Measurements from ENCODE around the gene TUBD1. TPM values are rescaled to one million over a fixed set of nuclear protein-coding genes. Genes with fewer than 3 reads are reported as not detected.

TUBD1 gene
- total RNA-seq, 1 donor from 2014 or later: 5.9 TPM

DNA sequence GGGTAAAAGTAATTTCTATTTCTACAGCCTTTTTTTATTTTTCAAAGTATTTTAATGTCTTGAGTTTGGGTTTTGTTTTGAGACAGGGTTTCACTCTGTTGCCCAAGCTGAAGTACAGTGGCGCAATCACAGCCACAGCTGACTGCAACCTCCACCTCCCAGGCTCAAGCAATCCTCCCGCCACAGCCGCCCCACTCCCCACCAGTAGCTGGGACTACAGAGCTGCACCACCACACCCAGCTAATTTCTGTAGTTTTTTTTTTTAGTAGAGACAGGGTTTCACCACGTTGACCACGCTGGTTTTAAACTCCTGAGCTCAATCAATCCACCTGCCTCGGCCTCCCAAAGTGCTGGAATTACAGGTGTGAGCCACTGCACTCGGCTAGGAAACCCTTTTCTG is 44.0 kb downstream of the TUBD1 start:
- peak; percentile 72 for DNase-seq (ENCODE audit: low read depth)
- no peak for TF ChIP-seq CTCF (IDR thresholded peaks at IDR 0.05; ENCODE audit: insufficient read depth, low read length, poor library complexity, severe bottlenecking)

GRCh38 chr17:59848385-59848668 is 44.4 kb downstream of the TUBD1 start:
- DNase-seq (ENCODE audit: low read depth): no peak
- Histone ChIP-seq H3K27me3 (ENCODE audit: control insufficient read depth, insufficient read depth, low read length) (no peaks in the 10 kb centered on the region), H3K36me3 (ENCODE audit: control insufficient read depth, insufficient read depth, low read length) (no peaks in the 10 kb centered on the region), H3K4me3 (ENCODE audit: low read depth, low read length) (no peak overlapping the region)
- TF ChIP-seq CTCF (IDR thresholded peaks at IDR 0.05; ENCODE audit: insufficient read depth, low read length, poor library complexity, severe bottlenecking): no peak

More for the DNA sequence above, 44.0 kb downstream of the TUBD1 start:
- Histone ChIP-seq H3K4me3 (ENCODE audit: low read depth, low read length) (no peak overlapping the region), H3K27me3 (ENCODE audit: control insufficient read depth, insufficient read depth, low read length) (no peaks in the 10 kb centered on the region), H3K36me3 (ENCODE audit: control insufficient read depth, insufficient read depth, low read length) (no peaks in the 10 kb centered on the region)

DNA sequence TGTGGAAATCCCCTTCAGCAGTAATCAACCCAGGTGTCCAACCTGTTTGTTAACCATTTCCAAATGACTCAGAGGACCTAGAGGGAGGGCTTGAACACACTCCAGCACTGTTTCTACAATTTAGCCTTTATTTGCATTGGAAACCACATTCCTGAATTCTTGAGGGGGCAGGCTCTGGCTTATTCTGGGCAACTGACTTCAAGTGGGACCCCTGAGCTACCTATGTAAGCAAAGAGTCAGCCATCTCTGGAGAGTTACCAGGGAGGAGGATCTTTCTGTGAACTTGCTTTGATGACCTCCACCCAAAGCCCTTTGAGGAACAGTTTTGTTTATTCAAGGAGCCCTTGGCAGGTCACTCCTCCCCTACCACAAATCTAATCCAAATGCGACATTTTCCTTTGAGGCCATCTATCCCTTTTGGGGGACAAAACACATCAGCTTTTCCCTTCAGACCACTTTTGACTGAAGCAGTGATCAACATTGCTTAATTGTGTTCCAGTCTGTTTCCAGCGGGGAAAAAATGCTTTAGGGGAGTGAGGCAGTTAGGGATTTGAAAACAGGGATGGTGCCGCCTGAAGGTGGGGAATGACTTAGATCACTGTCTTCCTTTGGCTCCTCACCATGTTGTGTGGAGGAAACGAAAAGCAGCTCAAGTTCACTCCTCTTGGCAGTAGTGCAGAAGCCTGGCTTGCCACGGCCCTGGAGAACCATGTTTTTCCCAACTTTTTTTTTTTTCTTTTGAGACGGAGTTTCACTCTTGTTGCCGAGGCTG is 46.2 kb downstream of the TUBD1 start:
- DNase-seq (ENCODE audit: low read depth): peak; percentile 96
- Histone ChIP-seq H3K36me3 (ENCODE audit: control insufficient read depth, insufficient read depth, low read length) (no peaks in the 10 kb centered on the region), H3K27me3 (ENCODE audit: control insufficient read depth, insufficient read depth, low read length) (no peaks in the 10 kb centered on the region), H3K4me3 (ENCODE audit: low read depth, low read length) (no peak overlapping the region)
- no peak for TF ChIP-seq CTCF (IDR thresholded peaks at IDR 0.05; ENCODE audit: insufficient read depth, low read length, poor library complexity, severe bottlenecking)

GRCh38 chr17:59845595-59846393 is 46.9 kb downstream of the TUBD1 start:
- no peaks in the 10 kb centered on the region for H3K27me3 ChIP-seq (ENCODE audit: control insufficient read depth, insufficient read depth, low read length)
- H3K4me3 ChIP-seq (ENCODE audit: low read depth, low read length): no peak overlapping the region
- DNase-seq (ENCODE audit: low read depth): peak; percentile 91
- peaks cover 2% of the 10 kb centered on the region for H3K36me3 ChIP-seq (ENCODE audit: control insufficient read depth, insufficient read depth, low read length)
- no peak for TF ChIP-seq CTCF (IDR thresholded peaks at IDR 0.05; ENCODE audit: insufficient read depth, low read length, poor library complexity, severe bottlenecking)

GRCh38 chr17:59844884-59845594 is 47.7 kb downstream of the TUBD1 start:
- Histone ChIP-seq H3K4me3 (ENCODE audit: low read depth, low read length) (no peak overlapping the region), H3K36me3 (ENCODE audit: control insufficient read depth, insufficient read depth, low read length) (peaks cover 2% of the 10 kb centered on the region), H3K27me3 (ENCODE audit: control insufficient read depth, insufficient read depth, low read length) (no peaks in the 10 kb centered on the region)
- no peak for TF ChIP-seq CTCF (IDR thresholded peaks at IDR 0.05; ENCODE audit: insufficient read depth, low read length, poor library complexity, severe bottlenecking)
- DNase-seq (ENCODE audit: low read depth): peak; percentile 59

All from kidney epithelial cell (primary cell).